GM12865 (cell line): ENCODE measurements around the gene SS18.
"Not testable (repeated sequence)": the region's sequence is repeated elsewhere in the genome, so short reads cannot be mapped to it uniquely, and the experiment has no call there.

Experiments
- DNase-seq: peaks from one replicate; pipeline ENCODE4 v3.0.0; 2010; ENCODE audit warnings: low read depth
- H3K4me3 ChIP-seq: 2 replicates; pipeline ENCODE4 v1.5.1; 2011; ENCODE audit warnings: mild to moderate bottlenecking, low read depth, low read length, control low read depth
- TF ChIP-seq, protein P1 (sequence below): IDR thresholded peaks from 2 replicates; pipeline ENCODE4 v1.5.1; 2011; ENCODE audit warnings: low read length, control low read depth, low read depth, inconsistent platforms; ENCODE audit not compliant: insufficient read depth; ENCODE audit errors: missing control alignments

The SS18 gene, protein sequence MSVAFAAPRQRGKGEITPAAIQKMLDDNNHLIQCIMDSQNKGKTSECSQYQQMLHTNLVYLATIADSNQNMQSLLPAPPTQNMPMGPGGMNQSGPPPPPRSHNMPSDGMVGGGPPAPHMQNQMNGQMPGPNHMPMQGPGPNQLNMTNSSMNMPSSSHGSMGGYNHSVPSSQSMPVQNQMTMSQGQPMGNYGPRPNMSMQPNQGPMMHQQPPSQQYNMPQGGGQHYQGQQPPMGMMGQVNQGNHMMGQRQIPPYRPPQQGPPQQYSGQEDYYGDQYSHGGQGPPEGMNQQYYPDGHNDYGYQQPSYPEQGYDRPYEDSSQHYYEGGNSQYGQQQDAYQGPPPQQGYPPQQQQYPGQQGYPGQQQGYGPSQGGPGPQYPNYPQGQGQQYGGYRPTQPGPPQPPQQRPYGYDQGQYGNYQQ

DNA sequence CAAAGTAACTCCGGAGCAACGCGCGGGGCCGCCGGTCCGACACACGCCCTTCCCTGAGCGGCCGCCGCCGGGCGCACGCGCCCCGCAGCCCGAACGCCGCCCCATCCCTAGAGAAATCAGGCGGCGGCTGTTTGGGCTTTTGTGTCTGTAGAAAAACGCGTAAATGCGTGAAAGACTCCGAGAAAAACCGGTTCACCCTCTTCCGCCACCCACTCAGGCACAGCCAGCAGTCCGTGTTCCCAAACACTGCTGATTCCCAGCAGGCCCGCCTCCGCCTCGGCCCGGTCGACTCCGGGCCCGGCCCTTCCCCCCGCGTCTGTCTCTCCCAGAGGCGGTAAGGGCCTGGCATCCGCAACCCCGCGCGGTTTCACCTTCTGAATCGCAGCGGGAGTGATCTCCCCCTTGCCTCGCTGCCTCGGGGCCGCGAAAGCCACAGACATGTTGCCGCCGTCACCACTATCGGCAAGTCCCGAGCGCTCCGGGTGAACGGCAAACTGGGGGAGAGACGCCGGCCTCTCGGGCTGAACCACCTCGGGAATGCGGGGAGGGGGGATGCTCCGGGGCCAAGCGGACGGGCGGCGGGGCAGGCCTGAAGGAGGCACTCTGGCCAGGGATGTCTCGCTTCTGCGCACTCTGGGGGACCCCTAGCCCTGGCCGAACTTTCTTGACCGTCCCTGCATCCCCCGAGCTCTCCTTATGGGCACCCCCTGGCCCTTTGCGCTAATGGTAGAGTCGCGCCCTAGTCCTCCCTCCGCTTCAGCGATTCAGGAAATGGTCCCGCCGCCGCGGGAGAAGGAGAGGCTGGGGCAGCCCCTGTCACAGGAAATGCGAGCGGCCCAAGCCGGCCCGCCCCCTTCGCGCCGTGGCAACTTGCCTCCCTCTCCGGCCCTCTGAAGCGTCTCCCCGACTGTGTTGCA lies at the start of gene SS18:
Gene SS18, minus strand, starts transcription at position 484 of the 917 bp plus-strand sequence. Its CDS starts 44 bp downstream, at position 440.
- peak; percentile 98 for DNase-seq
- H3K4me3 ChIP-seq = peak within 1 kb of the TSS; percentile 98
- TF ChIP-seq, protein P1, sequence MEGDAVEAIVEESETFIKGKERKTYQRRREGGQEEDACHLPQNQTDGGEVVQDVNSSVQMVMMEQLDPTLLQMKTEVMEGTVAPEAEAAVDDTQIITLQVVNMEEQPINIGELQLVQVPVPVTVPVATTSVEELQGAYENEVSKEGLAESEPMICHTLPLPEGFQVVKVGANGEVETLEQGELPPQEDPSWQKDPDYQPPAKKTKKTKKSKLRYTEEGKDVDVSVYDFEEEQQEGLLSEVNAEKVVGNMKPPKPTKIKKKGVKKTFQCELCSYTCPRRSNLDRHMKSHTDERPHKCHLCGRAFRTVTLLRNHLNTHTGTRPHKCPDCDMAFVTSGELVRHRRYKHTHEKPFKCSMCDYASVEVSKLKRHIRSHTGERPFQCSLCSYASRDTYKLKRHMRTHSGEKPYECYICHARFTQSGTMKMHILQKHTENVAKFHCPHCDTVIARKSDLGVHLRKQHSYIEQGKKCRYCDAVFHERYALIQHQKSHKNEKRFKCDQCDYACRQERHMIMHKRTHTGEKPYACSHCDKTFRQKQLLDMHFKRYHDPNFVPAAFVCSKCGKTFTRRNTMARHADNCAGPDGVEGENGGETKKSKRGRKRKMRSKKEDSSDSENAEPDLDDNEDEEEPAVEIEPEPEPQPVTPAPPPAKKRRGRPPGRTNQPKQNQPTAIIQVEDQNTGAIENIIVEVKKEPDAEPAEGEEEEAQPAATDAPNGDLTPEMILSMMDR = no peak

DNA sequence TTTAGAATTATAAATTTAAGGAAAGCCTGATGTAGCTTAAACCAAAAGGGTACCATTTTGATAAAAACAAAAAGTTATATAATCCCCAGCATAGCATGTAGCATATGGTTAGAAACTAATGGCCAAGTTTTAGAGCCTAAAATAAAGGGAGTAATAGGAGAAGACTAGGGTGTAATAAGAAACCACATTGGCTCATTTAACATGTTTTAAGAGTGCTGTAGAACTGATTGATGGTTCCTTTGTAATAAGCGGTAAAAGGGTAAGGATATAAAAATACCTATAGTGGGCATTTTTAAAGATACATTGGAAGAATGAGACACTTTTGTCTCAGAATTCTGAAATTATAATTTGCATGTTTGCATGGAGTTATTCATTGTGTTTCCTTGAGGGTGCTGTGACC lies 45.1 kb upstream of the SS18 start:
- no peak overlapping the region for H3K4me3 ChIP-seq
- TF ChIP-seq, protein P1 = no peak
- DNase-seq = no peak

DNA sequence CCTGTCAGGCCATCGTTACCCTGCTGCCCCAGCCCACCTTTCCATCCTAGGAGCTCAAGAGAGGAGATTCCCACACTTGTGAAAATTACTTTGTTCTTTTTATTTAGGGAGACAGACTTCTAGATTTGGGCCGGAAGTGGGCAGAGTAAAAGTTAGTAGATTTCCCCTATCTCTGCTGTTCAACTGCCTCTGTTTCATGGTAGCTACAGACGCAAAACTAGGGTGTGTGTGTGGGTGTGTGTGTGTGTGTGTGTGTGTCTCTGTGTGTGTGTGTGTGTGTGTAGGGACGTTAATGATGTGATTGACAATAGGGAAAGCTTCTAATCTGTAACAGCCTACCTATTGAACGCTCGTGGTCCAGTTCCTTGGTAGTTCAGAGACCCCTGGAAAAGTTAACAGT lies 43.7 kb upstream of the SS18 start:
- no peak overlapping the region for H3K4me3 ChIP-seq
- no peak for DNase-seq

DNA sequence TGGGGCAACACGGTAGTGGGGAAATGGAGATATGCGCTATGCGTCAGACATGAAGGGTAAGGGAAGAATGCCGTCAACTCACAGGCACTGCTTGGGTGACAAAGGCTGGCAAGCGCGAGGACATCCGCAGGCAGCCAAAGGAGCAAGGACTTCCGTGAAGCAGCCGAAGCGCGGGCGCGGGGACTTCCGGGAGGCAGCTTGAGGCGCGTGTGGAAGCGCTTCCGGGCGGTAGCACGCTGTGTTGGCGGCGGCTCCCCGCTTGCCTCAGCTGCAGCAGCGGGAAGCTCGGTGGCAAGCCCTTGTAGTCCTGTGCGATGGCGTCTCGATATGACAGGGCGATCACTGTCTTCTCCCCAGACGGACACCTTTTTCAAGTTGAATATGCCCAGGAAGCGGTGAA lies 43.2 kb upstream of the SS18 start, which contains the start of gene PSMA8:
Gene PSMA8, plus strand, starts transcription at position 218 of the 400 bp plus-strand sequence. Its CDS starts 97 bp downstream, at position 315.
- TF ChIP-seq, protein P1 = no peak
- DNase-seq = peak; percentile 9
- no peak within 1 kb of the TSS for H3K4me3 ChIP-seq

More for the DNA sequence above, 43.7 kb upstream of the SS18 start:
- TF ChIP-seq, protein P1 = no peak

DNA sequence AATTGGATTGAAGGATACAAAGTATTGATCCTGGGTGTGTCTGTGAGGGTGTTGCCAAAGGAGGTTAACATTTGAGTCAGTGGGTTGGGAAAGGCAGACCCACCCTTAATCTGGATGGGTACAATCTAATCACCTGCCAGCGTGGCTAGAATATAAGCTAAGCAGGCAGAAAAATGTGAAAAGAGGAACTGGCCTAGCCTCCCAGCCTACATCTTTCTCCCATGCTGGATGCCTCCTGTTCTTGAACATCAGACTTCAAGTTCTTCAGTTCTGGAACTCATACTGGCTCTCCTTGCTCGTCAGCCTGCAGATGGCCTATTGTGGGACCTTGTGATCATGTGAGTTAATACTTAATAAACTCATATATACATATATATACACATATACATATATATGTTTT lies 37.8 kb upstream of the SS18 start:
- H3K4me3 ChIP-seq, DNase-seq: not testable (repeated sequence)

DNA sequence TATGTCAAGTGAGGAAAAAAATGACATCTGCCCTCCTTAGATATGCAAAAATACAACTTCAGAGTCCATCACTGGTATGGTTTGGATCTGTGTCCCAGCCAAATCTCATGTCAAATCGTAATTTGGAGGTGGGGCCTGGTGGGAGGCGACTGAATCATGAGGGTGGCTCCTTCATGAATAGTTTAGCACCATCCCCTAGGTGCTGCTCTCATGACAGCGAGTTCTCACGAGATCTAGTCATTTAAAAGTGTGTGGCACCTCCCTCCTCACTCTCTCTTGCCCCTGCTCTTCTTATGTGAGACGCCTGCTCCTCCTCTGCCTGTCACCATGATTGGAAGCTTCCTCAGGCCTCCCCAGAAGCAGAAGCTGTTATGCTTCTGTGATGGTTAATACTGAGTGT lies 37.4 kb upstream of the SS18 start:
- TF ChIP-seq, protein P1 = no peak
- DNase-seq = no peak
- H3K4me3 ChIP-seq = no peak overlapping the region

DNA sequence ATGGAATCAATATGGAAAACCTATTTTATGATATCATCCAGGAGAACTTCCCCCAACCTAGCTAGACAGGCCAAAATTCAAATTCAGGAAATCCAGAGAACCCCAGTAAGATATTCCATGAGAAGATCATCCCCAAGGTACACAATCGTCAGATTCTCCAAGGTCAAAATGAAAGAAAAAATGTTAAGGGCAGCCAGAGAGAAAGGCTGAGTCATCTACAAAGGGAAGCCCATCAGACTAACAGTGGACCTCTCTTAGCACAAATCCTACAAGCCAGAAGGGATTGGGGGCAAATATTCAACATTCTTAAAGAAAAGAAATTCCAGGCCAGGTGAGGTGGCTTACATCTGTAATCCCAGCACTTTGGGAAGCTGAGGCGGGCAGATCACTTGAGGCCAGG lies 31.6 kb upstream of the SS18 start:
- H3K4me3 ChIP-seq, DNase-seq: not testable (repeated sequence)
